Body of pancreas (tissue), 4 donors: Measurements from ENCODE around the gene WDR77. TPM values are rescaled to one million over a fixed set of nuclear protein-coding genes. Genes with fewer than 3 reads are reported as not detected.

Source experiments
- ATAC-seq: fragments of 150-250 bp; one replicate; pipeline ENCODE4 v1.9.1; 2016
- DNase-seq, 4 donors: peaks; one replicate each; pipeline ENCODE4 v3.0.0-alpha.2; 2019
- H3K27ac ChIP-seq, 4 donors: fragments of 200-600 bp; sonication (generic); 1 replicate in 3 of 4; 2 replicates in 1 of 4; pipeline versions ENCODE4 v1.5.1 to v1.6.1; 2016 to 2019; ENCODE audit warnings: mild to moderate bottlenecking in 1 of 4, mixed read lengths in 1 of 4, moderate library complexity in 1 of 4
- H3K27me3 ChIP-seq, 2 donors: fragments of 200-600 bp; sonication (generic); one replicate each; pipeline ENCODE4 v1.6.0; 2016; ENCODE audit warnings: mild to moderate bottlenecking in 1 of 2
- H3K36me3 ChIP-seq, 2 donors: fragments of 200-600 bp; sonication (generic); replicated peaks in 1 of 2; 2 replicates each; pipeline ENCODE4 v1.5.1; 2016; ENCODE audit warnings: low read depth in 2 of 2; ENCODE audit not compliant: insufficient read depth in 1 of 2
- H3K4me1 ChIP-seq: fragments of 200-600 bp; sonication (generic); one replicate; pipeline ENCODE4 v1.6.0; 2016
- H3K4me3 ChIP-seq, 2 donors: fragments of 200-600 bp; sonication (generic); 1 replicate in 1 of 2; 2 replicates in 1 of 2; pipeline ENCODE4 v1.5.1; 2016 to 2019
- H3K9me3 ChIP-seq, 3 donors: fragments of 200-600 bp; sonication (generic); 1 replicate in 2 of 3; 2 replicates in 1 of 3; pipeline ENCODE4 v1.5.1; 2016
- POLR2A ChIP-seq, 3 donors: fragments of 450-650 bp; IDR thresholded peaks; one replicate each; pipeline ENCODE4 v1.6.1; 2016; ENCODE audit warnings: antibody characterized with exemption in 3 of 3, mild to moderate bottlenecking in 2 of 3
- WGBS, 2 donors: methylation state at CpG; one replicate each; pipeline ENCODE4 v1.1.5; 2017; 5-methylcytosine and 5-hydroxymethylcytosine counted together
- intact Hi-C: fragments of 100-400 bp; cut with DNase I; formaldehyde crosslinking; loops from one replicate; pipeline ENCODE4 v1.15.1; 2023
- total RNA-seq, 2 donors: library from RNA; depleted of rRNA; stranded (reverse); fragments of >200 nt; gene quantifications; one replicate each; pipeline ENCODE4 v1.1.0, GENCODE V29; 2016
- TF ChIP-seq, protein P1 (sequence below), 7 experiments: fragments of 450-650 bp in 4 of 7; fragments of 200-600 bp in 3 of 7; sonication (generic) in 3 of 7; IDR thresholded peaks; one replicate each; pipeline ENCODE4 v1.5.1; 2016 to 2019; ENCODE audit warnings: antibody characterized with exemption in 7 of 7

WDR77 gene
- total RNA-seq, 2 donors from 2014 or later, result 14.8 to 18.2 TPM

DNA sequence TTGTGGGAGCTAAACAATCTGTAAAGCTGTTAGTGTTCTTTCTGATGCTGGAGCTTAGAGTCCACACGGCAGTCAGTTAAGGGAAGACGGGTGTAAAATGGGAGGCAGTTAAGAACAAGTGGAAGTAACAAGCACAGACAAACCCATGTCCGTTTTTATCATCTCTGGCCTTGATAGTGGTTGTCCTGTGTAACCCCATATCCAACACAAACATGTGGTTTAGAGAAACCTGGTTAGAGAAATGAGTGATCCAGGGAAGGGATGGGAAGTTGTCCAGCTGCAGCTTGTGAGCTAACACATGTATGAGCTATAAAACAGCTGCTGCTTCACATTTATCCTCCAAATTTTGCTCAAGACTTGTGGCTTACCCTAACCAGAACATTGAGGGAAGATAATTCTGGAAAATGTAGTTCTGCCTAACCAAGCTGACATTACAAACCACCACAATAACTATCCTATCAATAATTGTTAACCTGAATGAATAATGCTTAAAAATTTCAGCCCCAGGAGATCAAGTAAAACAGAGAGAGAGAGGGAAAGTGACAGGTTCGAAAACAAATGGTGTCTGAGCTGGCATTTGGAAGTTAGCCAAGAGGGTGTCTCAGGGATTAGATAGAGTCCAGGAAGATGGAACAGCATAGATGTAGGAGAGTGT, 14.1 kb upstream of the WDR77 start:
- H3K27me3 ChIP-seq, result no peaks in the 10 kb centered on the region
- intact Hi-C loops, result no loop called here
- H3K36me3 ChIP-seq, result peaks cover 0 to 17% of the 10 kb centered on the region in 2 donors
- TF ChIP-seq, protein P1, sequence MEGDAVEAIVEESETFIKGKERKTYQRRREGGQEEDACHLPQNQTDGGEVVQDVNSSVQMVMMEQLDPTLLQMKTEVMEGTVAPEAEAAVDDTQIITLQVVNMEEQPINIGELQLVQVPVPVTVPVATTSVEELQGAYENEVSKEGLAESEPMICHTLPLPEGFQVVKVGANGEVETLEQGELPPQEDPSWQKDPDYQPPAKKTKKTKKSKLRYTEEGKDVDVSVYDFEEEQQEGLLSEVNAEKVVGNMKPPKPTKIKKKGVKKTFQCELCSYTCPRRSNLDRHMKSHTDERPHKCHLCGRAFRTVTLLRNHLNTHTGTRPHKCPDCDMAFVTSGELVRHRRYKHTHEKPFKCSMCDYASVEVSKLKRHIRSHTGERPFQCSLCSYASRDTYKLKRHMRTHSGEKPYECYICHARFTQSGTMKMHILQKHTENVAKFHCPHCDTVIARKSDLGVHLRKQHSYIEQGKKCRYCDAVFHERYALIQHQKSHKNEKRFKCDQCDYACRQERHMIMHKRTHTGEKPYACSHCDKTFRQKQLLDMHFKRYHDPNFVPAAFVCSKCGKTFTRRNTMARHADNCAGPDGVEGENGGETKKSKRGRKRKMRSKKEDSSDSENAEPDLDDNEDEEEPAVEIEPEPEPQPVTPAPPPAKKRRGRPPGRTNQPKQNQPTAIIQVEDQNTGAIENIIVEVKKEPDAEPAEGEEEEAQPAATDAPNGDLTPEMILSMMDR (IDR thresholded peaks at IDR 0.05), result no peak
- TF ChIP-seq POLR2A (IDR thresholded peaks at IDR 0.05), result no peak
- DNase-seq, result peak; percentile 42 to 77 (median 63)
- peak overlapping the region; percentile 1 to 65 (median 22) for H3K27ac ChIP-seq
- no peak overlapping the region for H3K4me3 ChIP-seq
- no peaks in the 10 kb centered on the region for H3K9me3 ChIP-seq
- WGBS, 2 donors, result 32 to 36% methylated on average over 4 of the region's 4 CpGs
- H3K4me1 ChIP-seq, result peaks cover 27% of the 10 kb centered on the region
- ATAC-seq, result peak; percentile 45

DNA sequence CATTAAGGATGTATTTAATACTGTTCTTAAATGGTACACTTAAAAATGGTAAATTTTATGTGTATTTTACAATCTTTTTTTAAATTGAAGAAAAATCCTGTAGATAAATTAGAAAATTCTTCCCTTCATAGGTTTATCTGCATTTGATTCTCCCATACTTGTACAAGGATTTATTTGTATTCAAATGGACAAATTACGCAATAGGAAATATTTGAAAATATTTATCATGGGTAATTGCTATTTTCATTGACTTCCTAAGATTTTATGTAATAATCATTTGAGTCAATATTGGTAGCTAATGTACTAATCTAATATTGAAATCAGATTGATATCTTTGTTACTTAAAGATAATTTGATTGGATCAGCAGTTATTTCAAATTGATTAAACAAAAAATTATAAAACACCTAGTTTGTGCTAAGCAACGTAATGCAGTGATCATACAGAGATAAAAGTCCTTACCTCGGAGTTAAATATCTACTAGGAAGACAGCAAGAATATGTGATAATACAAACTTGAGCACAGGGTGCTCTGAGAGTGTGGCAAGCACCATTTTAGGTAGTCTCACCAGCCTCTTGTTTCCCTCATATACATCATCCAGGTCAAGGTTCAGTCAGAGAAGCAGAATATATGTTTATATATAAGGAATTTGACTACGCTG, 13.4 kb upstream of the WDR77 start:
- no peak for DNase-seq
- peak overlapping the region in 2 of 4 donors; percentile 1 to 65 for H3K27ac ChIP-seq
- H3K27me3 ChIP-seq, result no peaks in the 10 kb centered on the region
- ATAC-seq, result no peak
- peaks cover 21% of the 10 kb centered on the region for H3K4me1 ChIP-seq
- intact Hi-C loops, result no loop called here
- no peak for TF ChIP-seq POLR2A (IDR thresholded peaks at IDR 0.05)
- TF ChIP-seq, protein P1 (IDR thresholded peaks at IDR 0.05), result no peak
- WGBS, 2 donors, result 41 to 56% methylated on average over 4 of the region's 4 CpGs
- H3K4me3 ChIP-seq, result no peak overlapping the region
- no peaks in the 10 kb centered on the region for H3K9me3 ChIP-seq
- peaks cover 0 to 23% of the 10 kb centered on the region in 2 donors for H3K36me3 ChIP-seq

DNA sequence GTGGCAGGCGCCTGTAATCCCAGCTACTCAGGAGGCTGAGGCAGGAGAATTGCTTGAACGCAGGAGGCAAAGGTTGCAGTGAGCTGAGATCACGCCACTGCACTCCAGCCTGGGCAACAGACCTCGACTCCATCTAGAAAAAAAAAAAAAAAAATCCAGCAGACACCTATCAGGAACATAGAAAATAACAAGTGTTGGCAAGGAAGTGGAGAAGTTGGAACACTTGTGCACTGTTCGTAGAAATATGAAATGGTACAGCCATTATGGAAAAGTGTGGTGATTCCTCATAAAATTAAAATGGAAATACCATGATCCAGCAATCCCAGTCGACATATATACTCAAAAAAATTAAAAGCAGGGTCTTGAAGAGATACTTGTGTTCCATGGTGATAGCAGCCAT, 12.7 kb upstream of the WDR77 start:
- no peak for ATAC-seq
- intact Hi-C loops, result no loop called here
- H3K9me3 ChIP-seq, result no peaks in the 10 kb centered on the region
- H3K4me3 ChIP-seq, result no peak overlapping the region
- peaks cover 0 to 31% of the 10 kb centered on the region in 2 donors for H3K36me3 ChIP-seq
- peaks cover 20% of the 10 kb centered on the region for H3K4me1 ChIP-seq
- no peak for DNase-seq
- no peak overlapping the region for H3K27ac ChIP-seq
- 94 to 98% methylated on average over 6 of the region's 6 CpGs for WGBS, 2 donors
- H3K27me3 ChIP-seq, result no peaks in the 10 kb centered on the region
- TF ChIP-seq, protein P1 (IDR thresholded peaks at IDR 0.05), result no peak
- no peak for TF ChIP-seq POLR2A (IDR thresholded peaks at IDR 0.05)

DNA sequence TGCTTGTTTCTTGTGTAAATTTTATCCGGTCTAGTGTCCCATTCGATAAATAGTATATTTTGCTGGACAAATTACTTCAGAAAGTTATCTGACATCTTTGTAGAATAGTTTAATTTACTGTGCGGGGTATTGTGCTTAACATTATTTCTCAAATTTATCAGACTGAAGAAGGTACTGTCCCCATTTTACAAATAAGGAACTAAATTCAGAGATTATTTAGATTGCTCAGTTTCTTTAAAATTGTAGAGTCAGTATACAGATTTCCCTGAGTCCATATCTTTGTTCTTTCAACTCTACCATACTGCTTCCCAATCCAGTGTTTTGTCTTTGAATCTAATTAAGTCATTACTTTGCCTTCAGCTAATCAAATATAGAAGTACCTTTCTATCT, 6.6 kb upstream of the WDR77 start:
- H3K4me1 ChIP-seq, result peaks cover 21% of the 10 kb centered on the region
- DNase-seq (no peak), ATAC-seq (no peak)
- H3K9me3 ChIP-seq, result no peaks in the 10 kb centered on the region
- 92 to 93% methylated on average over 3 of the region's 3 CpGs for WGBS, 2 donors
- H3K4me3 ChIP-seq, result no peak overlapping the region
- H3K27me3 ChIP-seq, result no peaks in the 10 kb centered on the region
- peaks cover 0 to 30% of the 10 kb centered on the region in 2 donors for H3K36me3 ChIP-seq
- no peak for TF ChIP-seq POLR2A (IDR thresholded peaks at IDR 0.05)
- TF ChIP-seq, protein P1 (IDR thresholded peaks at IDR 0.05), result no peak
- intact Hi-C loops, result no loop called here
- H3K27ac ChIP-seq, result no peak overlapping the region
